ENCODE measurements around the gene TMC7. TPM values are rescaled to one million over a fixed set of nuclear protein-coding genes. Genes with fewer than 3 reads are reported as not detected.

The TMC7 gene
- total RNA-seq, 1 donor from 2014 or later = 3.3 TPM

DNA sequence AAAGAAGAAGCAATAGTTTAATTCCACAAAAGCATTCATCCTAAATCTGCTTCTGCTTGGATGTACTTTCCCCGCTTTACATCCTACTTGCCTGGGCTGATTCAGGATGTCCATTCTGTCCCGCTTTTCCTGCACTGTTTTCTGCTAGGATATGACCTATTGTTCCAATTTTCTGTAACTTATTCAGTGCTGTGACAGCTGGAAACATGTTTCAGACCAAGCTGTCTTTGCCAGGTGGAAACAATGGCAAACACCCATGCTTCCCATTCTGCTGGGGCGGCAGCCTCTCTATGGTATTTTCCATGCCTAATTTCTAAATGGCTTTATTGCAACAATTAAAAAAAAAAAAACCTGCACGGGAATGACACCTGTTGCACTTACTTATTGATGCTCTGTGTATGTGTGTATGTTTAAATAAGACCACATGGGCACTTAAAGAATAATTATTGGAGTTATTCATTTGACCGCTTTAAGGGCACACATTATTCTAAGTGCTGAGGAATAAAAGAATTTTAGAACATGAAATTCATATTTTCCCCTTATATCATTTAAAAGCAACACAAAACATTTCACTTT is 104.7 kb downstream of the TMC7 start:
- H3K9me3 ChIP-seq = no peaks in the 10 kb centered on the region
- intact Hi-C loops (cut with DNase I) = loop anchor here (10.0 kb wide), 2 partner anchors 76 to 286 kb away; partner anchors contain the start of gene SYT17
- ATAC-seq (no peak), DNase-seq (no peak)
- no peak overlapping the region for H3K4me3 ChIP-seq
- H3K27me3 ChIP-seq (ENCODE audit: low read depth) = no peaks in the 10 kb centered on the region
- H3K4me1 ChIP-seq = peaks cover 14% of the 10 kb centered on the region
- no peak for TF ChIP-seq CTCF (IDR thresholded peaks at IDR 0.05)
- no peak overlapping the region for H3K27ac ChIP-seq
- H3K36me3 ChIP-seq = no peaks in the 10 kb centered on the region

- Histone ChIP-seq H3K9me3 (no peaks in the 10 kb centered on the region), H3K27me3 (ENCODE audit: low read depth) (no peaks in the 10 kb centered on the region), H3K36me3 (no peaks in the 10 kb centered on the region), H3K4me3 (no peak overlapping the region), H3K4me1 (peaks cover 14% of the 10 kb centered on the region), H3K27ac (no peak overlapping the region)
- no peak for ATAC-seq
- DNase-seq = no peak
- intact Hi-C loops (cut with DNase I) = loop anchor here (10.0 kb wide), 2 partner anchors 75 to 285 kb away; partner anchors contain the start of gene SYT17
- no peak for TF ChIP-seq CTCF (IDR thresholded peaks at IDR 0.05)
Measured at GRCh38 chr16:19089410-19089955, 105.7 kb downstream of the TMC7 start.

DNA sequence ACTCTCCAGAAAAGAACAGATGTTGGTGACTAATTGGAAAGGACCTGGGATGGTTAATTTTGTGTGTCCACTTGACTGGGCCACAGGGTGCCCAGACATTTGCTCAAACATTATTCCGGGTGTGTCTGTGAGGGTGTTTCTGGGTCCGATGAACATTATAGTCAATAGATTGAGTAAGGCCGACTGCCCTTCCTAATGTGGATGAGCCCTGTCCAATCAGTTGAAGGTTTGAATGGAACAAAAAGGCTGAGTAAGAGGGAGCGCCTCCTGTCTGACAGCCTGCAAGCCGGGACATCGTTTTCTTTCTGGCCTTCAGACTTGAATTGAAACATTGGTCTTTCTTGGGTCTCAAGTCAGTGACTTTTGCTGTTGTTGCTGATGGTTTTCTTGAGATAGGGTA is 107.2 kb downstream of the TMC7 start:
- no peak for TF ChIP-seq CTCF (IDR thresholded peaks at IDR 0.05)
- intact Hi-C loops (cut with DNase I) = no loop called here
- Histone ChIP-seq H3K36me3 (no peaks in the 10 kb centered on the region), H3K27me3 (ENCODE audit: low read depth) (no peaks in the 10 kb centered on the region), H3K9me3 (no peaks in the 10 kb centered on the region), H3K4me3 (no peak overlapping the region), H3K27ac (no peak overlapping the region), H3K4me1 (peaks cover 10% of the 10 kb centered on the region)
- ATAC-seq (no peak), DNase-seq (no peak)

DNA sequence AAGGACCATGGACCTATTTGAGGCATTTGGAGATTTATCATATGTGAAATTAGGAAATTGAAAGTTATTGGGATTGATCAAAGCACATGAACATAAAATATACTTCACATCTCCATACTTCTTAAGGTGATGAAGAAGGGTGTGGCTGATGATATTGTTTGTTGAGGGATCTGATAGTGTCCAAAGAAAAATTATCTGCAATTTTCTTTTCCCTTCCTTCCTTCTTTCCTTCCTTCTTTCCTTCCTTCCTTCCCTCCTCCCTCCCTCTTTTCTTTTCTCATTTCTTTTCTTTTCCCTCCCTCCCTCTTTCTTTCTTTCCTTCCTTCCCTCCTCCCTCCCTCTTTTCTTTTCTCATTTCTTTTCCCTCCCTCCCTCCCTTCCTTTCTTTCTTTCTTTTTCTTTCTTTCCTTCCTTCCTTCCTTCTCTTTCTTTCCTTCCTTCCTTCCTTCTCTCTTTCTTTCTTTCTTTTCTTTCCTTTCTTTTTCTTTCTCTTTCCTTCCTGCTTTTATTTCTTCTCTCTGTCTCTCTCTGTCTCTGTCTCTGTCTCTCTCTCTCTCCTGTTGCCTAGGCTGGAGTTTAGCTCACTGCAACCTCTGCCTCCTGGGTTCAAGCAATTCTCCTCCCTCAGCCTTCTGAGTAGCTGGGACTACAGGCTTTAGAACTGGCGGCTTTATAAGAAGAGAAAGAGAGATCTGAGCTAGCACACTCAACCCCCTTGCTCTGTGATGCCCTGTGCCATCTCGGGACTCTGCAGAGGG is 109.1 kb downstream of the TMC7 start:
- intact Hi-C loops (cut with DNase I) = no loop called here
- DNase-seq (no peak), ATAC-seq (no peak)
- Histone ChIP-seq H3K27me3 (ENCODE audit: low read depth) (no peaks in the 10 kb centered on the region), H3K27ac (no peak overlapping the region), H3K4me3 (no peak overlapping the region), H3K36me3 (no peaks in the 10 kb centered on the region), H3K4me1 (no peaks in the 10 kb centered on the region), H3K9me3 (no peaks in the 10 kb centered on the region)
- TF ChIP-seq CTCF (IDR thresholded peaks at IDR 0.05) = no peak

GRCh38 chr16:19093631-19094541 is 110.2 kb downstream of the TMC7 start:
- no peaks in the 10 kb centered on the region for H3K36me3 ChIP-seq
- no peaks in the 10 kb centered on the region for H3K4me1 ChIP-seq
- no peak for TF ChIP-seq CTCF (IDR thresholded peaks at IDR 0.05)
- intact Hi-C loops (cut with DNase I) = no loop called here
- H3K9me3 ChIP-seq = no peaks in the 10 kb centered on the region
- ATAC-seq (no peak), DNase-seq (no peak)
- H3K27ac ChIP-seq = no peak overlapping the region
- H3K27me3 ChIP-seq (ENCODE audit: low read depth) = no peaks in the 10 kb centered on the region
- H3K4me3 ChIP-seq = no peak overlapping the region
